Loucy (cell line): ENCODE measurements around the gene SETBP1.

Experiments used
- EZH2phosphoT487 ChIP-seq: fragments of 200-600 bp; IDR thresholded peaks from 2 replicates; pipeline ENCODE4 v1.6.1; 2018; ENCODE audit warnings: antibody characterized with exemption, mild to moderate bottlenecking, moderate library complexity, borderline replicate concordance
- TF ChIP-seq, protein P1 (sequence below): fragments of 200-600 bp; sonication (generic); conservative IDR thresholded peaks from 2 replicates; pipeline ENCODE4 v1.5.1; 2014; ENCODE audit warnings: mild to moderate bottlenecking, antibody characterized with exemption, low read length

DNA sequence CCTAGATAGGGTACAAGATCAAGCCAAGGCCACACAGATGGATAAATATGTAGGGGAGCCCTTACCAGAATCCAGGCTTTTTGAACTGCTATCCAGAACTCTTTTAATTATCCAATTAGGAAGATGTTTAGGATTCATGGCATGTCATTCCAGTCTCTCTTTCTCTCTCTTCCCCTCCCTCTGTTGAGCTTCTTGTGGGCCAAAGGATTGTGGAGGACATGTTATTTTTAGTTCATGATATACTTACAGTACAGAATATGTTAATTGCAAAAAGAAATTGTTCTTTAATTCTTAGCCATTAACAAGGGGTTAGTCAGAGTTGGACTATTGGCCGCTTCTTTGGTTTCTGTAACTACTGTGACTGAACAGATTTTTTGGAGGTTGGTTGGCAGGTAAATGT is 113.0 kb downstream of the SETBP1 start:
- TF ChIP-seq, protein P1, sequence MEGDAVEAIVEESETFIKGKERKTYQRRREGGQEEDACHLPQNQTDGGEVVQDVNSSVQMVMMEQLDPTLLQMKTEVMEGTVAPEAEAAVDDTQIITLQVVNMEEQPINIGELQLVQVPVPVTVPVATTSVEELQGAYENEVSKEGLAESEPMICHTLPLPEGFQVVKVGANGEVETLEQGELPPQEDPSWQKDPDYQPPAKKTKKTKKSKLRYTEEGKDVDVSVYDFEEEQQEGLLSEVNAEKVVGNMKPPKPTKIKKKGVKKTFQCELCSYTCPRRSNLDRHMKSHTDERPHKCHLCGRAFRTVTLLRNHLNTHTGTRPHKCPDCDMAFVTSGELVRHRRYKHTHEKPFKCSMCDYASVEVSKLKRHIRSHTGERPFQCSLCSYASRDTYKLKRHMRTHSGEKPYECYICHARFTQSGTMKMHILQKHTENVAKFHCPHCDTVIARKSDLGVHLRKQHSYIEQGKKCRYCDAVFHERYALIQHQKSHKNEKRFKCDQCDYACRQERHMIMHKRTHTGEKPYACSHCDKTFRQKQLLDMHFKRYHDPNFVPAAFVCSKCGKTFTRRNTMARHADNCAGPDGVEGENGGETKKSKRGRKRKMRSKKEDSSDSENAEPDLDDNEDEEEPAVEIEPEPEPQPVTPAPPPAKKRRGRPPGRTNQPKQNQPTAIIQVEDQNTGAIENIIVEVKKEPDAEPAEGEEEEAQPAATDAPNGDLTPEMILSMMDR, result no peak
- no peak for TF ChIP-seq EZH2phosphoT487
